OCI-LY7 (cell line): ENCODE measurements around the gene CDCP1.

Source experiments
- CTCF ChIP-seq: fragments of 200-600 bp; sonication (generic); conservative IDR thresholded peaks from 2 replicates; pipeline ENCODE4 v1.5.1; 2014; ENCODE audit warnings: mild to moderate bottlenecking, antibody characterized with exemption, low read length, moderate library complexity, mixed read lengths
- EZH2phosphoT487 ChIP-seq: fragments of 200-600 bp; sonication (generic); IDR thresholded peaks from 2 replicates; pipeline ENCODE4 v1.6.1; 2018; ENCODE audit warnings: low read depth, borderline replicate concordance, mild to moderate bottlenecking, mixed run types, antibody characterized with exemption, low read length, moderate library complexity, mixed read lengths

- no peak for TF ChIP-seq CTCF
- TF ChIP-seq EZH2phosphoT487 = no peak
Measured at GRCh38 chr3:45180051-45180450, 33.9 kb upstream of the CDCP1 start.
